Prostate gland (tissue), 2 donors: ENCODE results near the gene ABTB2. TPM values are rescaled to one million over a fixed set of nuclear protein-coding genes. Genes with fewer than 3 reads are reported as not detected.

ENCODE experiments used
- DNase-seq: peaks from one replicate; pipeline ENCODE4 v3.0.0-alpha.2; 2019; ENCODE audit warnings: low spot score
- H3K27ac ChIP-seq, 2 donors: fragments of 200-600 bp; sonication (generic); 2 replicates each; pipeline ENCODE4 v1.5.1; 2017 to 2019
- H3K27me3 ChIP-seq: fragments of 200-600 bp; sonication (generic); replicated peaks from 2 replicates; pipeline ENCODE4 v1.5.1; 2019; ENCODE audit not compliant: insufficient read depth
- H3K36me3 ChIP-seq, 2 donors: fragments of 200-600 bp; sonication (generic); 1 replicate in 1 of 2; 2 replicates in 1 of 2; pipeline versions ENCODE4 v1.5.1 to v1.8.1; 2017 to 2019
- H3K4me1 ChIP-seq: fragments of 200-600 bp; sonication (generic); replicated peaks from 2 replicates; pipeline ENCODE4 v1.5.1; 2019
- H3K4me3 ChIP-seq, 2 donors: fragments of 200-600 bp; sonication (generic); 2 replicates each; pipeline ENCODE4 v1.5.1; 2017 to 2019
- H3K9me3 ChIP-seq: fragments of 200-600 bp; sonication (generic); 2 replicates; pipeline ENCODE4 v1.5.1; 2017
- POLR2A ChIP-seq: fragments of 450-650 bp; IDR thresholded peaks from one replicate; pipeline ENCODE4 v1.6.1; 2016; ENCODE audit warnings: antibody characterized with exemption, mild to moderate bottlenecking
- POLR2AphosphoS5 ChIP-seq: sonication (generic); formaldehyde crosslinking; IDR thresholded peaks from one replicate; pipeline ENCODE4 v1.6.1; 2017; ENCODE audit warnings: antibody characterized with exemption
- WGBS: methylation state at CpG from one replicate; pipeline ENCODE4 v1.1.5; 2018; 5-methylcytosine and 5-hydroxymethylcytosine counted together
- intact Hi-C: fragments of 100-400 bp; cut with DNase I; formaldehyde crosslinking; loops from one replicate; pipeline ENCODE4 v1.14.2; 2022
- total RNA-seq, 2 donors: library from RNA; depleted of rRNA; stranded (reverse); fragments of >200 nt; gene quantifications; one replicate each; pipeline ENCODE4 v1.1.0, GENCODE V29; 2016
- TF ChIP-seq, protein P1 (sequence below), 4 experiments: fragments of 200-600 bp in 2 of 4; fragments of 450-650 bp in 2 of 4; sonication (generic) in 2 of 4; IDR thresholded peaks; 1 replicate in 3 of 4; 2 replicates in 1 of 4; pipeline ENCODE4 v1.5.1; 2016 to 2019; ENCODE audit warnings: antibody characterized with exemption in 4 of 4, mild to moderate bottlenecking in 2 of 4, moderate library complexity in 2 of 4

The ABTB2 gene
- total RNA-seq, 2 donors from 2014 or later = 3.0 to 13.7 TPM

DNA sequence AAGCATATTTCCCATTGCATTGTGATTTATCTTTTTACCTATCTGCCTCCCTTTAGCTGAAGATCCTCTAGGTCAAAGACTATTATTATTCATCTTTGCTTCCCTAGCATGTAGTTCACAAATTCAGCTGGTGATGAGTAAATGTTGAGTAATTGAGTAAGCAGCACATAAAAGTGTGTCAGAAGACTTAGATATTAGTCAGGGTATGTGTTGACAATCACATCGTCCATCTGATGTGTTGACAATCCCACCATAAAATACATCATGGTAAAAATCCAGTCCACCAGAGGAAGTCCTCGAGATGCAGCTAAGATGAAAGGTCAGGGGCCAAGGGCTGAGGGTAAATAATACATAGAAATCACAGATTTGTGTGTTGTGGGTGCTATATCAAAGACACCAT is 22.9 kb upstream of the ABTB2 start:
- no peak for DNase-seq
- H3K4me1 ChIP-seq = no peaks in the 10 kb centered on the region
- H3K9me3 ChIP-seq = no peaks in the 10 kb centered on the region
- no peak for TF ChIP-seq POLR2A
- no peak for TF ChIP-seq POLR2AphosphoS5
- TF ChIP-seq, protein P1, sequence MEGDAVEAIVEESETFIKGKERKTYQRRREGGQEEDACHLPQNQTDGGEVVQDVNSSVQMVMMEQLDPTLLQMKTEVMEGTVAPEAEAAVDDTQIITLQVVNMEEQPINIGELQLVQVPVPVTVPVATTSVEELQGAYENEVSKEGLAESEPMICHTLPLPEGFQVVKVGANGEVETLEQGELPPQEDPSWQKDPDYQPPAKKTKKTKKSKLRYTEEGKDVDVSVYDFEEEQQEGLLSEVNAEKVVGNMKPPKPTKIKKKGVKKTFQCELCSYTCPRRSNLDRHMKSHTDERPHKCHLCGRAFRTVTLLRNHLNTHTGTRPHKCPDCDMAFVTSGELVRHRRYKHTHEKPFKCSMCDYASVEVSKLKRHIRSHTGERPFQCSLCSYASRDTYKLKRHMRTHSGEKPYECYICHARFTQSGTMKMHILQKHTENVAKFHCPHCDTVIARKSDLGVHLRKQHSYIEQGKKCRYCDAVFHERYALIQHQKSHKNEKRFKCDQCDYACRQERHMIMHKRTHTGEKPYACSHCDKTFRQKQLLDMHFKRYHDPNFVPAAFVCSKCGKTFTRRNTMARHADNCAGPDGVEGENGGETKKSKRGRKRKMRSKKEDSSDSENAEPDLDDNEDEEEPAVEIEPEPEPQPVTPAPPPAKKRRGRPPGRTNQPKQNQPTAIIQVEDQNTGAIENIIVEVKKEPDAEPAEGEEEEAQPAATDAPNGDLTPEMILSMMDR (IDR thresholded peaks at IDR 0.05) = no peak
- intact Hi-C loops = no loop called here
- 46% methylated on average over 2 of the region's 2 CpGs for WGBS
- no peak overlapping the region for H3K4me3 ChIP-seq
- H3K27me3 ChIP-seq = no peaks in the 10 kb centered on the region
- no peaks in the 10 kb centered on the region for H3K36me3 ChIP-seq
- no peak overlapping the region for H3K27ac ChIP-seq

DNA sequence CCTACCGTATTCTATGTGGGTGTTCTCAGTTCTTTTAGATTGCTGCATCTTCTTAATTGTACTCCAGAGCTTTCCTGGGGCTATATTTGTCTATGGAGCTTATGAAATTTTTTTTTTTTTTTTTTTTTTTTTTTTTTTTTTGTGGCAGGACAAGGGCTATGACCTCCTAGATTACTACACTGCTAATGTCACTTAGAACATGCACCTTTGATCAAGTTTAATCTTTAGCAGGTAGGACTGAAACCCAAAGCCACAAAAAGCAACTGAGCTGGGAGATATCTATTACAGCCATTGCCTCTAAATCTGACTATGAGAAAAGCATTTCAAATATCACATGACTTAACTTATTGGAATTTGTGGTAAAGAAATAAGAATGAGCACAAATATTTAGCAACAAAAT is 21.7 kb upstream of the ABTB2 start:
- 69% methylated on average over 1 of the region's 1 CpG for WGBS
- intact Hi-C loops = no loop called here
- Histone ChIP-seq H3K27ac (no peak overlapping the region), H3K36me3 (no peaks in the 10 kb centered on the region), H3K4me3 (no peak overlapping the region), H3K27me3 (no peaks in the 10 kb centered on the region), H3K4me1 (no peaks in the 10 kb centered on the region), H3K9me3 (no peaks in the 10 kb centered on the region)
- TF ChIP-seq POLR2A (no peak), POLR2AphosphoS5 (no peak)
- TF ChIP-seq, protein P1 (IDR thresholded peaks at IDR 0.05) = no peak
- no peak for DNase-seq

GRCh38 chr11:34379079-34379478 is 21.3 kb upstream of the ABTB2 start:
- H3K4me1 ChIP-seq = no peaks in the 10 kb centered on the region
- DNase-seq = no peak
- TF ChIP-seq POLR2AphosphoS5 (no peak), POLR2A (no peak)
- TF ChIP-seq, protein P1 (IDR thresholded peaks at IDR 0.05) = no peak
- no peaks in the 10 kb centered on the region for H3K27me3 ChIP-seq
- H3K4me3 ChIP-seq = no peak overlapping the region
- no peaks in the 10 kb centered on the region for H3K36me3 ChIP-seq
- WGBS = 57% methylated on average over 1 of the region's 1 CpG
- intact Hi-C loops = no loop called here
- no peaks in the 10 kb centered on the region for H3K9me3 ChIP-seq
- no peak overlapping the region for H3K27ac ChIP-seq

GRCh38 chr11:34373727-34374126 is 15.9 kb upstream of the ABTB2 start:
- 95% methylated on average over 1 of the region's 1 CpG for WGBS
- TF ChIP-seq POLR2A (no peak), POLR2AphosphoS5 (no peak)
- TF ChIP-seq, protein P1 (IDR thresholded peaks at IDR 0.05) = no peak
- Histone ChIP-seq H3K4me1 (no peaks in the 10 kb centered on the region), H3K27me3 (no peaks in the 10 kb centered on the region), H3K36me3 (no peaks in the 10 kb centered on the region), H3K4me3 (no peak overlapping the region), H3K27ac (no peak overlapping the region), H3K9me3 (no peaks in the 10 kb centered on the region)
- intact Hi-C loops = no loop called here
- DNase-seq = no peak

DNA sequence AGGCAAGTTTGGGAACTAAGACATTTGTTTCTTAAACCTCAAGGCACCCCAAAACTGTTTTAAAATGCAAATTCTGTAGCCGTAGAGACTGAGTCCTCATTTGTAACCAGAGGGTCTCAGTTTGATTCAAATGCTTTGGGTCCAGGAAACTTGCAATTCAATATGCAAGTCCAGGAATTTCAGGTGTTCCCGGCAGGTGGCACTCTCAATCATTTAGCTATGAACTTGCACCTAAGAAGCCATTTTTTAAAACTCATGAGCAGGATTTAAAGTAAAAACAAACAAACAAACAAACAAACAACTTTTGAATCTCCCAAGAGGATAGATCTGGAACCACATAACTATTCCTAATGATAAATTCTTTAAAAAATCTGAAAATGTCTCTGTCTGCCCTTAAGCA is 8.7 kb upstream of the ABTB2 start:
- Histone ChIP-seq H3K4me3 (no peak overlapping the region), H3K27ac (no peak overlapping the region), H3K27me3 (no peaks in the 10 kb centered on the region), H3K4me1 (no peaks in the 10 kb centered on the region), H3K36me3 (no peaks in the 10 kb centered on the region), H3K9me3 (no peaks in the 10 kb centered on the region)
- intact Hi-C loops = no loop called here
- 70% methylated on average over 2 of the region's 2 CpGs for WGBS
- no peak for TF ChIP-seq POLR2A
- no peak for TF ChIP-seq POLR2AphosphoS5
- TF ChIP-seq, protein P1 (IDR thresholded peaks at IDR 0.05) = peak in 3 of 4 experiments; percentile 30 to 55 (median 40)
- no peak for DNase-seq
